Cardiac fibroblast (primary cell): ENCODE data around the gene C1D.

Experiments used
- DNase-seq, 2 donors: peaks; one replicate each; pipeline versions ENCODE4 v3.0.0 to v3.0.0-alpha.2; 2010; ENCODE audit warnings: low read depth in 2 of 2
- H3K4me3 ChIP-seq, 2 donors: replicated peaks in 1 of 2; 1 replicate in 1 of 2; 2 replicates in 1 of 2; pipeline ENCODE4 v1.5.1; 2011; ENCODE audit warnings: low read depth in 2 of 2, low read length in 2 of 2, mild to moderate bottlenecking in 2 of 2, moderate library complexity in 1 of 2
- TF ChIP-seq, protein P1 (sequence below): IDR thresholded peaks from one replicate; pipeline ENCODE4 v1.5.1; 2011; ENCODE audit warnings: low read depth, mild to moderate bottlenecking, low read length, inconsistent platforms

The C1D gene

DNA sequence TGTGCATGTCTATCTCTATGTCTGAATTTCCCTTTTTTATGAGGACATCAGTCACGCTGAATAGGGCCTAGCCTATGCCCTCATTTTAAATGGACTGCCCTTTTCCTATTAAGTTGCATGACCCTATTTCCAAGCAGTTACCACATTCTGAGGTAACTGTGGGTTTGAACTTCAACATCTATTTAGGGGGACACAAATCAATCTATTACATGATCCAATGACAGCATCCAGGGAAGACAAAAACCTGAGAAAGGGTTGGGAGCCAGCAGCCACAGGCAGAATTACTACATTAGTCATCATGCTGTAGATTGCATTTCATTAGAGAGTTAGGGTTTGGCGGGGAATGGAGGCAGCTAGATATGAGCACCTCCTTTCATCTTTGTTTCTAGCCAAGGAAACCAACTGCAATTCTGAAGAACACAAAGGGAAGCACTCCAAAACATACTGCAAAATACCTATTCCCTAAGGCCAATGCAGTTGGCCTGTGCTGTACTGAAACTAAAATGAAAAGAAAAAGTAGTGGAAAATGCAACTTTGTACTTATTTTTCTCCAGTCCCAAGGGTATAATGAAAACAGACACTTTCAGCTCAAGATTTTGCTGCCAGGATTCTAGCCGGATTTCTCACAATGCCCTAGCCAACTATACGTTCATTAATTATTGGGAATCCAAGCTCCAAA, 40.4 kb upstream of the C1D start:
- no peak overlapping the region for H3K4me3 ChIP-seq
- peak; percentile 9 to 10 for DNase-seq
- TF ChIP-seq, protein P1, sequence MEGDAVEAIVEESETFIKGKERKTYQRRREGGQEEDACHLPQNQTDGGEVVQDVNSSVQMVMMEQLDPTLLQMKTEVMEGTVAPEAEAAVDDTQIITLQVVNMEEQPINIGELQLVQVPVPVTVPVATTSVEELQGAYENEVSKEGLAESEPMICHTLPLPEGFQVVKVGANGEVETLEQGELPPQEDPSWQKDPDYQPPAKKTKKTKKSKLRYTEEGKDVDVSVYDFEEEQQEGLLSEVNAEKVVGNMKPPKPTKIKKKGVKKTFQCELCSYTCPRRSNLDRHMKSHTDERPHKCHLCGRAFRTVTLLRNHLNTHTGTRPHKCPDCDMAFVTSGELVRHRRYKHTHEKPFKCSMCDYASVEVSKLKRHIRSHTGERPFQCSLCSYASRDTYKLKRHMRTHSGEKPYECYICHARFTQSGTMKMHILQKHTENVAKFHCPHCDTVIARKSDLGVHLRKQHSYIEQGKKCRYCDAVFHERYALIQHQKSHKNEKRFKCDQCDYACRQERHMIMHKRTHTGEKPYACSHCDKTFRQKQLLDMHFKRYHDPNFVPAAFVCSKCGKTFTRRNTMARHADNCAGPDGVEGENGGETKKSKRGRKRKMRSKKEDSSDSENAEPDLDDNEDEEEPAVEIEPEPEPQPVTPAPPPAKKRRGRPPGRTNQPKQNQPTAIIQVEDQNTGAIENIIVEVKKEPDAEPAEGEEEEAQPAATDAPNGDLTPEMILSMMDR: no peak

DNA sequence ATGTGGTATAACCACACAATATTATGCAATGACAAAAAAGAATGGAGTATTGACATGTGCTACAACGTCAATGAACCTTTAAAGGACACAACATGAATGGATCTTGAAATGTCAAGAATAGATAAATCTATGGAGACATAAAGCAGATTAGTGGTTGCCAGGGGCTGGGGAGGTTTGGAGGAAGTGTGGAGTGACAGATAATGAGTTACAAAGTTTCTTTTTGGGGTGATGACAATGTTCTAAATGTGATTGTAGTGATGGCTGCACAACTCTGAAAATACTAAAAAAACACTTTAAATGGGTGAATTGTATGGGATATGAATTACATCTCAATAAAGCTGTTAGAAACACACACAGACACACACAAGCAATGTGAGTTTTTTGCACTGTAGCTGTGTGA, 37.4 kb upstream of the C1D start:
- no peak for DNase-seq
- no peak overlapping the region for H3K4me3 ChIP-seq
- TF ChIP-seq, protein P1: no peak

DNA sequence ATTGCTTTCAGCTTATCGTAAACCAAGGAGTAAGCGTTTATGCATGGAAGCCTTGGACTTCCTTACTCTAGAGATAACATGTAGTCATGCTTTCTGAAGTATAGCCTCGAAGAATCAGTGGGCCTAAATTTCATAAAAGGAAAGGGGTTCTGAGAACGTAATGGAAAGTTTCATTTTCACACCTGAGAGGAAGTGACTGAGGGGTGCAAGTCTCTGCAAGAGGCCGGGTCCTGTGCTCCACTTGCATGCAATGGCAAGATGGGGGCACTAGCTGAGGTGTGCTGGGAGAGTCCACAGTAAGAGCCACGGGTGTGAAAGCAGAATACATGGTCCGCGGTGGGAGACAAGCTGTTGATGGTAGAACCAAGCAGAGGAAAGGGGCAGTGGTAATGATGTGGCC, 36.5 kb upstream of the C1D start:
- no peak overlapping the region for H3K4me3 ChIP-seq
- TF ChIP-seq, protein P1: no peak
- no peak for DNase-seq

DNA sequence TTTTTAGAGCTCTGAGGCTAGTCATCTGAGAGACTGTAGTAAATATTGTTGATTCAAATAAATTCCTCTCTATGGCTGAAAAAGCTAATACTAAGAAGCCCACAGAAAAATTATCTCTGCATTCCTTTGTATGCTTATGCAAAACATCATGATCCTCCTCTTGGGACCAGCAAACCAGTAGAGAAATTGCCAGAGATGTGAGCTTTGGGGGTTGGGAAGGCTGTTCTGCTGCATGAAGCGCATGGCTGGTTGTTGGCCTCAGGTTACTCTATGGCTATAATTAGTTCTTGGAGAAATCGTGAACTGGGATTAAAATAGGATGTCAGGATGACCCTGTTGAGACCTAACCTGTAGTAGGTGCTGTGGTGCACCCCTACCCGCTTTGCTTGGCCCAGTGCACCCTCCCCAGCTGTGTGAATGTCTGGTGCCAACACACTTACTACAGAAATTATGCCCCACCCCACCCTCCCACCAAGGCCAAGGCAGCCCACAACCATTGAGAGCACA, 35.5 kb upstream of the C1D start:
- H3K4me3 ChIP-seq: no peak overlapping the region
- DNase-seq: no peak
- TF ChIP-seq, protein P1: no peak

DNA sequence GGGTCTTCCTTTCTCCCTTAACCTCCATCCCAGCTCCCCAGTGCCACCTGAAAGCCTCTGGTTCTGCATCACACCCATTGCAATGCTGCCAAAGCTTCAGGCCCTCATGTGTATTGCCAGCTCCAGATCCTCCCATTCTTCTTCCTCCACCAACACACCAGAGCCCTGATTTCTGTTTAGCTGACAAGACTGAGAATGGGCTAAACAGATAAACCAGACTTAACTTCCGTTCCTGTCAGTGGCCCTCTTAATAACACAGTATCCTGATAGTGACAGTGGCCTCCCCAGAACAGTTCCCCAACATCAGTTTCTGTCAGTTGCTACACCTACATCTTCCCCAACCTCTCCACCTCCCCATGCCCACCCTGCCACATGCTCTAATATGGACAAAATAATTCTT, 31.3 kb upstream of the C1D start:
- DNase-seq: no peak
- TF ChIP-seq, protein P1: no peak
- H3K4me3 ChIP-seq: no peak overlapping the region

DNA sequence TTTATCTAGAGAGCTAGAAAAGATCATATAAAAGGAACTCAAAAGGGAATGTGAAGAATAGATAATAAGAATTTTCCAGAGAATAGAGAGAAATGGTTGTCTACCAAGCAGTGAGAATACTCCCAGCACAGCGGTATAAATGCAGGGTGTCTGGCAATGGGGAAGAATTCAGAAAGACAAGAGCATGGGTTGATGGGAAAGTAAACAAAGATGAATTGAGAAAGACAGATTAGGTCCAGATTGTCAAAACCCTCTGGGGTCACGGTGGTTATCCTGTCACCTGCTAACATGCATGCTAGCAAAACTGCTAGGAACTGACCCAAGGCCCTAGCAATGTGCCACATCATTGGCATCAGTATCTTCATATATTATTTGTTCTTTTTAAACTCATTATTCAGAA, 30.8 kb upstream of the C1D start:
- TF ChIP-seq, protein P1: no peak
- no peak overlapping the region for H3K4me3 ChIP-seq
- no peak for DNase-seq
